NCI-H526 (cell line): ENCODE results near the gene GTF2A1.
A peak's percentile ranks its signal among the peaks of the same experiment; 100 is the strongest.

Experiments
- DNase-seq, 2 experiments: peaks; one replicate each; lab custom pipeline; 2025; lab: John Stamatoyannopoulos, UW

The GTF2A1 gene

DNA sequence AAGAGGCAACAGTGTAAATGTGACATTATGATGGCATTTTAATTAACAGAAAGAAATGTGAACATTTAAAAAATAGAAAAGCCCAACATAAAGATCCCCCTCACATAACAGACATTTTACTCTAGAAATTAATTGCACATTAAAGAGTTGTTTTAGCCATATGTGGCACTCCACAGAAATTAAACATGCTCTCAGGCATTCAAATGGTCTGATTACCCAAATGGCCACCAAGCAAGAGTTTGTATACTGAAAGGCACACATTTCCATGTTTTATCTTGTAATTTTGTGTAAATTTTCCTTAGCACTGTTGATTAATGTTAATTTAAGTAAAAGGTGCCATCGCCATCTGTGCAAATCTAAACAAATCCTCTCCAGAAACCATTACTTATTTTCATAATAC is 43.5 kb downstream of the GTF2A1 start:
- DNase-seq: peak; percentile 29 to 38

GRCh38 chr14:81176241-81176640 is 44.5 kb downstream of the GTF2A1 start:
- peak in 1 of 2 experiments; percentile 1 for DNase-seq

- no peak for DNase-seq
These were observed 47.9 kb downstream of the GTF2A1 start for GRCh38 chr14:81172881-81173280.

DNA sequence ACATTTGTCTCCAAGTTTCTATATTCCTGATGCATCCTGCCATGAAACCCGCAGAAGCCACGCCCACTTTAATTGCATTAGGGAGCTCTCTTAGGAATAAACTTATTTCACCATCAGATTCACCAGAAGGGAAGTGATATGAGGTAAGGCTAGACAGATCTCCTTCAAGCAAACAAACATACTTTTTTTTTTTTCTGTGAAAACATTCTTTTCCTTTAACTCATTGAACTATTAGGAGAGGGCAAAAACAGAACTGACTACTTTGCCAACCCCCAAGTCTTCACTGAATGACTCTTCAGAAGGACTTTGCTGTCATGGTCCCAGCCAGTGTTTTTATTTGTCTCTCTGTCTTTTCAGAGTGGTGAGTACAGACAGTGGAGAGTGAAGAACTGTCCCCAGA is 48.4 kb downstream of the GTF2A1 start:
- no peak for DNase-seq

DNA sequence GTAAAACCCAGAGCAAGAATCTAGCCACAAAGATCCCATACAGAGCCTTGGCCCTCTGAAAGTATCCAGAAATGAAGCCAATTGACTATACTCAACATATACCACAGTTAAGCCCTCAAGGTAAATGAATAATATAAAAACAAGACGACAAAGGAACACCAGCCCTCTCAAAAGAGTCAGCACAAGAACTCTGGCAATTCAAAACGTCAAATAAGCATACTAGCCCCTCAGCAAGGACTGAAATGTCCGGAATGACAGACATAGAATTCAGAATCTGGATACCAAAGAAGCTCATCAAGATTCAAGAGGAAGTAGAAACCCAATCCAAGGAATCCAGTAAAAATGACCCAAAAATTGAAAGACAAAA is 49.9 kb downstream of the GTF2A1 start:
- no peak for DNase-seq

- DNase-seq: peak; percentile 74 to 91
These were observed 50.5 kb downstream of the GTF2A1 start for GRCh38 chr14:81170104-81170828.

DNA sequence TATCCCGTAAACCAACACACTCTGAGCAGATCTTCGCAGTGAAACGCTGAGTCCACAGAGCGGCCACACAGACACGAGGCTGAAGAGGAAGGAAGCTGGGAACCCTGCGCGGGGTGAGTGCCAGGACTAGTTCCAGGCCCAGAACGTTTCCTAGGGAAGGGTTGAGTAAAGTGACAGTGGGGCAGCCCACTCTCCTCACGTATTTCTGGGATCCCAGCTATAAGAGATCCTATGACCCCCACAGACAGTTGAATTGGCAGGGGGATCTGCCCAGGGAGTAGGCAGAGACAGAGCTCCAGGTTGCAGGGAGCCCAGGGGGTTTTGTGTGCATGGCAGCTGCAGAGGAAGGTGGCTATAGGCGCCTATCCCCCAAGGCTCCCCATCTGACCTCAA is 51.1 kb downstream of the GTF2A1 start:
- DNase-seq: peak in 1 of 2 experiments; percentile 37

DNA sequence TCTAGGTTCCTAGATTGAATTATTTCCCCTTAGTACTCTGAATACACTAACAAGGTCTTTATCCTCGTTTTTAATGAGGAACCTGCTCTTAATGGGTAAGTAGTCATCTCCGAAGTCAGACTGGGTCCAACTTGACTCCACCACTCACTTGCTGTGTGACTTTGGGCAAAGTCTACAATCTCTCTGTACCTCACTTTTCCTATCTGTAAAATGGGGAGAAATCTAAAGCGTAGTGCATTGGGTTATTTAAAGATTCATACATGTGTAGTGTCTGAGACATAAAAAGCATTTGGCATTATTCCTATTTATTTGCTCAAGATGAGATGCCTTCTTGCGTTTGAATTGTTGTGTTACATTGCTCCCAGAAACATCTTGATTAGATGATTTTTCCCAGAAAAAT is 51.5 kb downstream of the GTF2A1 start:
- DNase-seq: no peak

DNA sequence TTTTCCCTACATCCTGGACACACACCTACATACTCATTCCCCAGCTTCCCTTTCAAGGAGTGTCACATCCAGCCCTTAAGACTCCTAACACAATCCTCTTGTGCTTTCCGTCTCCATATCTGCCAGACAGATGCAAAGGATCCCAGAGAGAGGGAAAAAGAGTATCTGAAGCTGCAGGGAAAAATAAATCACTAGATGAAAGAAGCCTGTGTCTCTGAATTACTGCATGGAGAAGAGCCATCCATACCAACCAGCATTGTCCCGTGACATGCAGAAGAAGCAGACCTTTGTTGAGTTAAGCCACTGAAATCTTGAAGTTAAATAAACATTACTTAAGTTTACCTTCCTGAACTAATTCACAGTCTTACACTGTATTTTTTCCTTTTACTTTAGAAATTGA is 54.6 kb downstream of the GTF2A1 start:
- DNase-seq: no peak

DNA sequence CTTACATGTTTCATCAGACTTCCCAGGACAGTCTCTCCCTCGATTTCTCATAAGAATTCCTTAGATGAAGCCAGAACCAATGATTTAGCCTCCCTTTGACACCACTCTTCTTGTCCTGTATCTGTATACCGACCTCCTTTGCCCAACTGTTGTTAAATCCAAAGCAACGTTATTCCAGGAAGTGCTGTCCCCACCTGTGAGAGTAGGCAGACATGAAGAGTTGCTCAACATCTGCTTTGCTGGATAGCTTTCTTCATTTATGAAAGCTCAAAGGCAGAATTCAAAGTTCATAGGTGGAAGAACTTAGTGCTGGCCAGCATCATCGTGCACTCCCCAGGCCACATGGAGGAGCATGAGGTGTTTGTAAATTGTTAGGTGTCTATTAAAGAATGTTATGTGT is 55.6 kb downstream of the GTF2A1 start:
- DNase-seq: no peak

- DNase-seq: peak; percentile 50 to 80
These were observed 56.5 kb downstream of the GTF2A1 start for GRCh38 chr14:81164167-81164774.

GRCh38 chr14:81162941-81163340 is 57.8 kb downstream of the GTF2A1 start:
- no peak for DNase-seq

GRCh38 chr14:81161749-81162148 is 59.0 kb downstream of the GTF2A1 start:
- DNase-seq: no peak

DNA sequence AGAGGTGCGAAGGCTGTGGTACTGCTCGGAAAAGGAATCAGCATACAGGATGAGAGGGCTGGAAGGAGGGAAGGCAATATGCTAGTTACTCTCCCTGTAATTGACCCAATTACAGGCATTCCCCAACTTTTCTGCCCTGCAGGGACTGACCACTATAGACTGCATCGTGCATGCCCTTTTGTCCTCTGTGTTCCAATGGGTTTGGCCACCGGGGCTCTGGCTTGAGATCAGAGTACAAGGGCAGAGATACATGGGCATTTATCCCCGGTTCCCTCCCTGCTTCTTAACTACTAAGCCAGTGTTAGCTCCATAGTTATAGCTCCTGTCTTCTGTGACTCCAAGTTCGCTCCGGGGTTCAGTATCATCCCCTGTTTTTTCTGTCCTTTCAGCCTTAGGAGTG is 59.7 kb downstream of the GTF2A1 start:
- DNase-seq: no peak

DNA sequence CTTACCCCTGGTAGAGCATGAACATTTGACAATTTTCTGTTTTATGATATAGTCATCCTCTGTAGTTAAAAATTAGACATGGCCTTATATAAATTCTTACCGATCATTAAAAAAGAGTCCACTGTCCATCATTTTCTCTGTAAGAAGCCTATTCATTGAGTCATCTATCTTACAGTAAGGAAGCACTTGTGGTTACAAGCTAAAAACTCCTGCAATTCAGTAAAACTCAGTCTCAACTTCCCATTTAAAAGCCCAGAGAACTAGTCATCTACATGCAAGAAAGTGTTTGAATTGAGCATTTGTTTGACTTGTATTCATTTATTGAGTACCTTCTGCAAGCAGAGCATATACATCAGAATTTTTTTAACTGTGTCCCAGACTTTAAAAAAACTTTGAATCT is 63.3 kb downstream of the GTF2A1 start:
- no peak for DNase-seq

DNA sequence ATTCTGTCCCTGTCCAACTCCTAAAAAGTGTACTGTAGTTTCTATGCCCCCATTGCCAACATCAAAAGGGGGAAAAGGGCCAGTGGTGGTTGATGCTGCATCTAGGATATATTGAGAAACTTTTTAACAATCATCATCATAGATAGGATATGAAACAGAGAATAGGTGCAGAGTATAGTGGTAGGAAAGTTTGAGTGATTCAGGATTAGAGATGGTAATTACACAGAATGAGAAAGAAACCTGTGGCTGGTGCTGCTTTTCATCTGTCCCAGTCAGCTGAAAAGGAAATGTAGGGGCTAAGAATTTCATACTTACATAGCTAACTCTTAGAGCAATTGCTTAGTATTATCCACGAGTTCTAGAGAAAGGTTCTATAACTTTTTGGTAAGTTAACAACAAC is 67.6 kb downstream of the GTF2A1 start:
- DNase-seq: no peak

DNA sequence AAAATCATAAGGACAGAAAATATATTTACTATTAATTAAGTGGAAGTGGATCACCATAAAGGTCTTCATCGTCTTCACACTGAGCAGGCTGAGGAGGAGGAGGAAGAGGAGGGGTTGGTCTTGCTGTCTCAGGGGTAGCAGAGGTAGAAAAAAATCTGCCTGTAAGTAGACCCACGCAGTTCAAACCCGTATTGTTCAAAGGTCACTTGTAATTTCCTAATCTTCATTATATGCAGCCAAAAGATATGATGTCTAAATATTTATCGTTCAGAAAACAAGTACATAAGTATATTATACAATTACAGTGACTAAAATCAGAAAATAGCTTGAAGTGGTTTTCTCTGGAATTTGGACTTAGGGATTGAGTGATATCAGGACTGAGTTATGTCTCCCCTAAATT is 72.1 kb downstream of the GTF2A1 start:
- DNase-seq: no peak

- no peak for DNase-seq
These were observed 73.4 kb downstream of the GTF2A1 start for GRCh38 chr14:81147140-81147897.

DNA sequence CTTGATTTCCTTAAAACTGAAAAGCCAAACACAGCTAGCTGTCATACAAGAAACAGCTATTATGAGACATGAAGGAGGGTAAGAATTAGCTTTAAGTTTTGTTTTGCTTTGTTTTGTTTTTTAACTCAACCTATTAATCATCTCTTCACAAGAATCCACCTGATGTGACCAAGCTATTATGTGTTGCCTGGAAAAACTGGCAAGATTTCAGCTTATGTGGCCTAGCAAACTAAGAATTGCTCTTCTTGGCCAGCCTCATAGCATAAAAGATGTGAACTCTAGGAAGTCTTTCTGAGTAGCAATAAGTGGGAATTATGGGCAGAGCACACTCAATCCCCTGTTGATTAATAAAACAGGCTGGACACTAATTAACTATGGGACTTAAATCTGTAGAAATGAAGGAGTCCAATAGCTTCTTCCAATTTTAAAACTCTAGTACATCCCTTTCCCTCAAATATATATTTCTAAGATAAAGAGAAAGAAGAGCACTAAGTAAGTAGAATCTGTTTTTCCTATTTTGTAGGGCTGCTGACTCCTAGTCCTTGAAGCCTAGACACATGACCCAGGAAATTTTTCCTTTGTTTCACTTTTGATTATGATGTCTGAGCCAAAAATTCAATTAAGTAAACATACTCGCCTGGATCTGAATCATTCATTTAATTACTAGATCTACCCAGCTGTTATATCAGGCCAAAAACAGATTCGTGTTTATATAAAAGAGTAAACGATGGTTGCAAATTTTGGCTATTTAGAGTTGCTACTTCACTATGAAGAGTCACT is 75.7 kb downstream of the GTF2A1 start:
- DNase-seq: no peak

DNA sequence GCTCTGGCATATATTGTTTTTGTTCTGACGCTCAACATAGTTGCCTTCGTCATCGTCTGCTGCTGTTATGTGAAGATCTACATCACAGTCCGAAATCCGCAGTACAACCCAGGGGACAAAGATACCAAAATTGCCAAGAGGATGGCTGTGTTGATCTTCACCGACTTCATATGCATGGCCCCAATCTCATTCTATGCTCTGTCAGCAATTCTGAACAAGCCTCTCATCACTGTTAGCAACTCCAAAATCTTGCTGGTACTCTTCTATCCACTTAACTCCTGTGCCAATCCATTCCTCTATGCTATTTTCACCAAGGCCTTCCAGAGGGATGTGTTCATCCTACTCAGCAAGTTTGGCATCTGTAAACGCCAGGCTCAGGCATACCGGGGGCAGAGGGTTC is 77.0 kb downstream of the GTF2A1 start:
- DNase-seq: no peak

DNA sequence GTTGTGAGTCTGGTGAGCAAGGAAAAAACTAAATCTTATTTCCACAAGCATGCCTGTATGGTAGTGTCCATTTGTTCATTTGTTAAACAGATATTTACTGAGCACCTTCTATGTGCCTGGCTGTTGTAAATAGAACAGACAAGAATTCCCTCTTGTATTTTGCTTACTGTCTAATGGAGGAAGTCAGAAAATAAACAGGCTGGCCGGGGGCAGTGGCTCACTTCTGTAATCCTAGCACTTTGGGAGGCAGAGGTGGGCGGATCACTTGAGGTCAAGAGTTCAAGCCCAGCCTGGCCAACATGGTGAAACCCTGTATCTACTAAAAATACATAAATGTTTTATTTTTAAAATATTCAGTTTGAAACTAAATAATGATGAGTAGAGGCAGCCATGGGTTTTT is 79.3 kb downstream of the GTF2A1 start:
- DNase-seq: no peak

DNA sequence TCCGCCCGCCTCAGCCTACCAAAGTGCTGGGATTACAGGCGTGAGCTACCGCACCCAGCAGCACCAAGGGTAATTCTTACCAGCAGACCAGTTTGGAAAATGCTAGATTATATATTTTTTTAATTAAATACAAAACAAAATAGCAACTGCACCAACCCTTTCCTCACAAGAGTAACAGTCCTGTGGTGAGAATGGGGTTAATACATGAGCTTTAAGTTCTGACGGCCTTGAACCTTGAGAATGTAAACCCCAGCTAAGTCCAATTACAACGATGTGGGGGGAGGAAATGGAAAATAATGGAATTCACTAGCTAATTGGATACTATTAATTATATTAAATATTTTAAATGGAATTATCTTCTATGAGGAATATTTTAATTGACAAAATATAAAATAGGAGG is 82.3 kb downstream of the GTF2A1 start:
- no peak for DNase-seq

- DNase-seq: no peak
These were observed 83.4 kb downstream of the GTF2A1 start for GRCh38 chr14:81137316-81137715.
